Measurements from ENCODE around the gene CDKN1A. TPM values are rescaled to one million over a fixed set of nuclear protein-coding genes. Genes with fewer than 3 reads are reported as not detected.
"Not testable (repeated sequence)": the region's sequence is repeated elsewhere in the genome, so short reads cannot be mapped to it uniquely, and the experiment has no call there.

CDKN1A gene
- total and polyA plus RNA-seq, 12 donors, result 23.3 to 357 (median 61.2) TPM

GRCh38 chr6:36720251-36721141 is 42.0 kb downstream of the CDKN1A start:
- Histone ChIP-seq H3K9me3 (no peaks in the 10 kb centered on the region), H3K4me3 (no peak overlapping the region), H3K27me3 (no peaks in the 10 kb centered on the region), H3K4me1 (no peaks in the 10 kb centered on the region), H3K27ac (no peak overlapping the region), H3K36me3 (no peaks in the 10 kb centered on the region)
- 92% methylated on average over 11 of the region's 11 CpGs for WGBS, 2 donors
- intact Hi-C loops (cut with DNase I), result loop anchor here in 1 of 10 donors (10.0 kb wide), 1 partner anchor 106 kb away; no protein-coding TSS in a partner anchor
- no peak for ATAC-seq
- no peak for DNase-seq
- no peak for TF ChIP-seq CTCF (IDR thresholded peaks at IDR 0.05)

- Histone ChIP-seq H3K4me1 (peaks cover 0 to 5% (median 0%) of the 10 kb centered on the region in 9 donors), H3K27ac (no peak overlapping the region), H3K9me3 (no peaks in the 10 kb centered on the region), H3K27me3 (no peaks in the 10 kb centered on the region), H3K36me3 (no peaks in the 10 kb centered on the region), H3K4me3 (no peak overlapping the region)
- intact Hi-C loops (cut with DNase I), result loop anchor here in 1 of 10 donors (10.0 kb wide), 1 partner anchor 107 kb away; no protein-coding TSS in a partner anchor
- no peak for ATAC-seq
- TF ChIP-seq CTCF (IDR thresholded peaks at IDR 0.05), result no peak
- WGBS, 2 donors, result 88 to 91% methylated on average over 15 of the region's 15 CpGs
- no peak for DNase-seq
Observed at GRCh38 chr6:36721369-36722140, 43.0 kb downstream of the CDKN1A start.

- no peak for DNase-seq
- H3K27me3 ChIP-seq, result no peaks in the 10 kb centered on the region
- WGBS, 2 donors, result 90 to 92% methylated on average over 10 of the region's 10 CpGs
- TF ChIP-seq CTCF (IDR thresholded peaks at IDR 0.05), result no peak
- no peaks in the 10 kb centered on the region for H3K36me3 ChIP-seq
- intact Hi-C loops (cut with DNase I), result loop anchor here in 1 of 10 donors (10.0 kb wide), 1 partner anchor 108 kb away; no protein-coding TSS in a partner anchor
- no peak overlapping the region for H3K4me3 ChIP-seq
- peaks cover 0 to 5% (median 0%) of the 10 kb centered on the region in 9 donors for H3K4me1 ChIP-seq
- H3K9me3 ChIP-seq, result no peaks in the 10 kb centered on the region
- H3K27ac ChIP-seq, result no peak overlapping the region
- no peak for ATAC-seq
Observed at GRCh38 chr6:36722365-36722764, 43.9 kb downstream of the CDKN1A start.

- intact Hi-C loops (cut with DNase I), result loop anchor here in 1 of 10 donors (10.0 kb wide), 1 partner anchor 108 kb away; no protein-coding TSS in a partner anchor
- peaks cover 0 to 9% (median 0%) of the 10 kb centered on the region in 9 donors for H3K4me1 ChIP-seq
- H3K27me3 ChIP-seq, result no peaks in the 10 kb centered on the region
- no peak for TF ChIP-seq CTCF (IDR thresholded peaks at IDR 0.05)
- no peak for DNase-seq
- ATAC-seq, result no peak
- no peaks in the 10 kb centered on the region for H3K36me3 ChIP-seq
- H3K27ac ChIP-seq, result no peak overlapping the region
- H3K9me3 ChIP-seq, result no peaks in the 10 kb centered on the region
- WGBS, 2 donors, result 91 to 97% methylated on average over 2 of the region's 2 CpGs
- H3K4me3 ChIP-seq, result no peak overlapping the region
Observed at GRCh38 chr6:36722879-36723278, 44.4 kb downstream of the CDKN1A start.

- ATAC-seq, result not testable (repeated sequence)
- intact Hi-C loops (cut with DNase I), result loop anchor here in 2 of 10 donors (2.0 to 10.0 kb wide), 2 partner anchors 109 kb away; no protein-coding TSS in a partner anchor
Observed at GRCh38 chr6:36723992-36724391, 45.5 kb downstream of the CDKN1A start.

More at GRCh38 chr6:36723992-36724391, 45.5 kb downstream of the CDKN1A start:
- not testable (repeated sequence) for DNase-seq, H3K4me3 ChIP-seq, H3K27ac ChIP-seq, H3K36me3 ChIP-seq, H3K9me3 ChIP-seq, H3K27me3 ChIP-seq
- peaks cover 0 to 20% (median 3%) of the 10 kb centered on the region in 9 donors for H3K4me1 ChIP-seq
- 95 to 97% methylated on average over 4 of the region's 4 CpGs for WGBS, 2 donors
